K562 (cell line): Measurements from ENCODE around the gene SLC35E3. TPM values are rescaled to one million over a fixed set of nuclear protein-coding genes. Genes with fewer than 3 reads are reported as not detected.

Experiments
- CBX1 ChIP-seq: sonication (generic); IDR thresholded peaks from 2 replicates; pipeline ENCODE4 v1.6.1; 2016; ENCODE audit warnings: antibody characterized with exemption, low read depth, mild to moderate bottlenecking
- CREB1 ChIP-seq, 2 experiments: sonication (generic) in 1 of 2; formaldehyde crosslinking in 1 of 2; IDR thresholded peaks; 2 replicates each; pipeline versions ENCODE4 v1.6.1 to v1.8.0; 2012 to 2022; ENCODE audit warnings: inconsistent platforms in 1 of 2, mild to moderate bottlenecking in 1 of 2, missing genetic modification reagents in 1 of 2, moderate library complexity in 1 of 2
- FOXJ3 ChIP-seq: sonication (generic); formaldehyde crosslinking; IDR thresholded peaks from 2 replicates; pipeline ENCODE4 v1.4.0; 2020; ENCODE audit warnings: mild to moderate bottlenecking, missing genetic modification reagents
- FOXK2 ChIP-seq, 2 experiments: fragments of 450-650 bp; IDR thresholded peaks in 1 of 2; conservative IDR thresholded peaks in 1 of 2; 2 replicates each; pipeline ENCODE4 v1.6.1; 2016; ENCODE audit warnings: low read depth in 2 of 2, mild to moderate bottlenecking in 1 of 2
- GABPB1 ChIP-seq: sonication (generic); formaldehyde crosslinking; IDR thresholded peaks from 2 replicates; pipeline ENCODE4 v1.8.0; 2022; ENCODE audit warnings: mild to moderate bottlenecking, missing genetic modification reagents
- MCM7 ChIP-seq, 2 experiments: fragments of 450-650 bp; IDR thresholded peaks; 2 replicates each; pipeline ENCODE4 v1.6.1; 2016 to 2018
- PHTF2 ChIP-seq: fragments of 250-450 bp; sonication (Bioruptor Pico); IDR thresholded peaks from 2 replicates; pipeline ENCODE4 v1.5.0; 2021; ENCODE audit warnings: mild to moderate bottlenecking
- RCOR1 ChIP-seq, 2 experiments: IDR thresholded peaks; 2 replicates each; pipeline ENCODE4 v1.6.1; 2012; ENCODE audit warnings: low read depth in 2 of 2, low read length in 2 of 2, borderline replicate concordance in 1 of 2, improper control_type of control experiment in 1 of 2
- TAF9B ChIP-seq: fragments of 450-650 bp; IDR thresholded peaks from 2 replicates; pipeline ENCODE4 v1.6.1; 2018; ENCODE audit warnings: mild to moderate bottlenecking; ENCODE audit not compliant: partially characterized antibody
- polyA plus RNA-seq, 8 experiments: library from polyadenylated mRNA; depleted of rRNA in 4 of 8; stranded (reverse) in 5 of 8; unstranded in 3 of 8; fragments of >200 nt; fragmentation: Nextera tagmentation in 2 of 8; fragmentation: Illumina TruSeq in 1 of 8; extraction: Ambion mirVana in 2 of 8; extraction: Trizol in 1 of 8; gene quantifications; 2 replicates each; pipeline versions ENCODE4 v1.2.1 to v1.2.3, GENCODE V29; 2011 to 2014; ENCODE audit warnings: inconsistent platforms in 1 of 8, missing spikeins in 1 of 8
- total RNA-seq, 7 experiments: library from RNA; depleted of rRNA in 6 of 7; stranded (reverse); fragments of >200 nt in 6 of 7; fragmentation: Illumina TruSeq in 2 of 7; extraction: Trizol in 2 of 7; gene quantifications; 2 replicates each; pipeline versions ENCODE4 v1.2.1 to v1.2.3, GENCODE V29; 2011 to 2021; ENCODE audit warnings: low replicate concordance in 1 of 7
- TF ChIP-seq, protein P1 (sequence below), 2 experiments: fragments of 150-350 bp in 1 of 2; IDR thresholded peaks; 2 replicates each; pipeline ENCODE4 v1.6.1; 2012 to 2016; ENCODE audit warnings: low read depth in 2 of 2, low read length in 2 of 2, mild to moderate bottlenecking in 1 of 2, moderate library complexity in 1 of 2
- TF ChIP-seq, protein P2 (sequence below): fragments of 250-450 bp; sonication (Bioruptor Pico); IDR thresholded peaks from 2 replicates; pipeline ENCODE4 v1.4.0; 2020
- TF ChIP-seq, protein P3 (sequence below): sonication (generic); formaldehyde crosslinking; IDR thresholded peaks from 2 replicates; pipeline ENCODE4 v1.9.0; 2022; ENCODE audit warnings: mild to moderate bottlenecking, missing genetic modification reagents
- TF ChIP-seq, protein P4 (sequence below): fragments of 450-650 bp; IDR thresholded peaks from 2 replicates; pipeline ENCODE4 v1.6.1; 2018; ENCODE audit not compliant: partially characterized antibody

The SLC35E3 gene
- total and polyA plus RNA-seq, 9 of the 15 experiments (the other 6 are each of a cell fraction or from before 2014, with no cell fraction given), result 1.2 to 5.9 (median 3.8) TPM

DNA sequence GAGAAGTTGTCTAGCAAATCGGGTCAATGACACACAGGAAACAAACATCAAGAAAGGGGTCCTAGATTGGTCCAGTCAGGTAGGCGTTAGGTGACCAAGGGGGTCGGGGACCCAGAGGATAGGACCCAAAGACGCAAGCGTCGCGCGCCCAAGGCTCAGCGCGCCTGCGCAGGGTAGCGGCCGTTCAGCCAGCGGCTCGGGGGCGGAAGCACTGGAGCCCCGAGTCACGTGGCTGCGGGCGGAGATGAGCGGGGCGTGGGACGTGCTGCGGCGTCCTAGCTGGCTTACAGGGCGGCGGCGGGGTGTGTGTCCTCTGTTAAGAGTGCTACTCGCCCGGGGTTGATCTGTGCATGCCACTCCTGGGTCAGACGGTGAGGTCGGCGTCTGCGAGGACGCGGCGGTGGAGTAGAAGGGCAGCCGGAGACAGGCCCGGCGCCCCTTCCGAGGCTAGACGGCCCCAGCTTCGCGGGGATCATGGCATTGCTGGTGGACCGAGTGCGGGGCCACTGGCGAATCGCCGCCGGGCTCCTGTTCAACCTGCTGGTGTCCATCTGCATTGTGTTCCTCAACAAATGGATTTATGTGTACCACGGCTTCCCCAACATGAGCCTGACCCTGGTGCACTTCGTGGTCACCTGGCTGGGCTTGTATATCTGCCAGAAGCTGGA, at the start of gene SLC35E3 (continued):
- TF ChIP-seq, protein P1, sequence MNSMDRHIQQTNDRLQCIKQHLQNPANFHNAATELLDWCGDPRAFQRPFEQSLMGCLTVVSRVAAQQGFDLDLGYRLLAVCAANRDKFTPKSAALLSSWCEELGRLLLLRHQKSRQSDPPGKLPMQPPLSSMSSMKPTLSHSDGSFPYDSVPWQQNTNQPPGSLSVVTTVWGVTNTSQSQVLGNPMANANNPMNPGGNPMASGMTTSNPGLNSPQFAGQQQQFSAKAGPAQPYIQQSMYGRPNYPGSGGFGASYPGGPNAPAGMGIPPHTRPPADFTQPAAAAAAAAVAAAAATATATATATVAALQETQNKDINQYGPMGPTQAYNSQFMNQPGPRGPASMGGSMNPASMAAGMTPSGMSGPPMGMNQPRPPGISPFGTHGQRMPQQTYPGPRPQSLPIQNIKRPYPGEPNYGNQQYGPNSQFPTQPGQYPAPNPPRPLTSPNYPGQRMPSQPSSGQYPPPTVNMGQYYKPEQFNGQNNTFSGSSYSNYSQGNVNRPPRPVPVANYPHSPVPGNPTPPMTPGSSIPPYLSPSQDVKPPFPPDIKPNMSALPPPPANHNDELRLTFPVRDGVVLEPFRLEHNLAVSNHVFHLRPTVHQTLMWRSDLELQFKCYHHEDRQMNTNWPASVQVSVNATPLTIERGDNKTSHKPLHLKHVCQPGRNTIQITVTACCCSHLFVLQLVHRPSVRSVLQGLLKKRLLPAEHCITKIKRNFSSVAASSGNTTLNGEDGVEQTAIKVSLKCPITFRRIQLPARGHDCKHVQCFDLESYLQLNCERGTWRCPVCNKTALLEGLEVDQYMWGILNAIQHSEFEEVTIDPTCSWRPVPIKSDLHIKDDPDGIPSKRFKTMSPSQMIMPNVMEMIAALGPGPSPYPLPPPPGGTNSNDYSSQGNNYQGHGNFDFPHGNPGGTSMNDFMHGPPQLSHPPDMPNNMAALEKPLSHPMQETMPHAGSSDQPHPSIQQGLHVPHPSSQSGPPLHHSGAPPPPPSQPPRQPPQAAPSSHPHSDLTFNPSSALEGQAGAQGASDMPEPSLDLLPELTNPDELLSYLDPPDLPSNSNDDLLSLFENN (IDR thresholded peaks at IDR 0.05; ENCODE audit: low read depth in 2 of 2, low read length in 2 of 2), result no peak
- TF ChIP-seq GABPB1 (CRISPR knock-in tag), result peak; percentile 99
- TF ChIP-seq, protein P2, sequence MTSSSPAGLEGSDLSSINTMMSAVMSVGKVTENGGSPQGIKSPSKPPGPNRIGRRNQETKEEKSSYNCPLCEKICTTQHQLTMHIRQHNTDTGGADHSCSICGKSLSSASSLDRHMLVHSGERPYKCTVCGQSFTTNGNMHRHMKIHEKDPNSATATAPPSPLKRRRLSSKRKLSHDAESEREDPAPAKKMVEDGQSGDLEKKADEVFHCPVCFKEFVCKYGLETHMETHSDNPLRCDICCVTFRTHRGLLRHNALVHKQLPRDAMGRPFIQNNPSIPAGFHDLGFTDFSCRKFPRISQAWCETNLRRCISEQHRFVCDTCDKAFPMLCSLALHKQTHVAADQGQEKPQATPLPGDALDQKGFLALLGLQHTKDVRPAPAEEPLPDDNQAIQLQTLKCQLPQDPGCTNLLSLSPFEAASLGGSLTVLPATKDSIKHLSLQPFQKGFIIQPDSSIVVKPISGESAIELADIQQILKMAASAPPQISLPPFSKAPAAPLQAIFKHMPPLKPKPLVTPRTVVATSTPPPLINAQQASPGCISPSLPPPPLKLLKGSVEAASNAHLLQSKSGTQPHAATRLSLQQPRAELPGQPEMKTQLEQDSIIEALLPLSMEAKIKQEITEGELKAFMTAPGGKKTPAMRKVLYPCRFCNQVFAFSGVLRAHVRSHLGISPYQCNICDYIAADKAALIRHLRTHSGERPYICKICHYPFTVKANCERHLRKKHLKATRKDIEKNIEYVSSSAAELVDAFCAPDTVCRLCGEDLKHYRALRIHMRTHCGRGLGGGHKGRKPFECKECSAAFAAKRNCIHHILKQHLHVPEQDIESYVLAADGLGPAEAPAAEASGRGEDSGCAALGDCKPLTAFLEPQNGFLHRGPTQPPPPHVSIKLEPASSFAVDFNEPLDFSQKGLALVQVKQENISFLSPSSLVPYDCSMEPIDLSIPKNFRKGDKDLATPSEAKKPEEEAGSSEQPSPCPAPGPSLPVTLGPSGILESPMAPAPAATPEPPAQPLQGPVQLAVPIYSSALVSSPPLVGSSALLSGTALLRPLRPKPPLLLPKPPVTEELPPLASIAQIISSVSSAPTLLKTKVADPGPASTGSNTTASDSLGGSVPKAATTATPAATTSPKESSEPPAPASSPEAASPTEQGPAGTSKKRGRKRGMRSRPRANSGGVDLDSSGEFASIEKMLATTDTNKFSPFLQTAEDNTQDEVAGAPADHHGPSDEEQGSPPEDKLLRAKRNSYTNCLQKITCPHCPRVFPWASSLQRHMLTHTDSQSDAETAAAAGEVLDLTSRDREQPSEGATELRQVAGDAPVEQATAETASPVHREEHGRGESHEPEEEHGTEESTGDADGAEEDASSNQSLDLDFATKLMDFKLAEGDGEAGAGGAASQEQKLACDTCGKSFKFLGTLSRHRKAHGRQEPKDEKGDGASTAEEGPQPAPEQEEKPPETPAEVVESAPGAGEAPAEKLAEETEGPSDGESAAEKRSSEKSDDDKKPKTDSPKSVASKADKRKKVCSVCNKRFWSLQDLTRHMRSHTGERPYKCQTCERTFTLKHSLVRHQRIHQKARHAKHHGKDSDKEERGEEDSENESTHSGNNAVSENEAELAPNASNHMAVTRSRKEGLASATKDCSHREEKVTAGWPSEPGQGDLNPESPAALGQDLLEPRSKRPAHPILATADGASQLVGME (CRISPR knock-in tag), result no peak
- no peak for TF ChIP-seq CBX1
- peak; percentile 82 for TF ChIP-seq CREB1 (IDR thresholded peaks at IDR 0.05)
- TF ChIP-seq CREB1 (CRISPR knock-in tag; IDR thresholded peaks at IDR 0.05), result no peak; the same call in 1 of the 2 replicates
- TF ChIP-seq TAF9B, result peak; percentile 29
- TF ChIP-seq MCM7 (IDR thresholded peaks at IDR 0.05), result no peak
- TF ChIP-seq FOXK2 (conservative IDR thresholded peaks at IDR 0.05 in 1 of 2, IDR thresholded peaks at IDR 0.05 in 1 of 2; ENCODE audit: low read depth in 2 of 2), result peak in 1 of 2 experiments; percentile 37; a peak in 1 of 4 replicates
- no peak for TF ChIP-seq FOXJ3 (CRISPR knock-in tag)
- TF ChIP-seq, protein P3, sequence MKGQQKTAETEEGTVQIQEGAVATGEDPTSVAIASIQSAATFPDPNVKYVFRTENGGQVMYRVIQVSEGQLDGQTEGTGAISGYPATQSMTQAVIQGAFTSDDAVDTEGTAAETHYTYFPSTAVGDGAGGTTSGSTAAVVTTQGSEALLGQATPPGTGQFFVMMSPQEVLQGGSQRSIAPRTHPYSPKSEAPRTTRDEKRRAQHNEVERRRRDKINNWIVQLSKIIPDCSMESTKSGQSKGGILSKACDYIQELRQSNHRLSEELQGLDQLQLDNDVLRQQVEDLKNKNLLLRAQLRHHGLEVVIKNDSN (CRISPR knock-in tag), result peak; percentile 99
- TF ChIP-seq RCOR1 (IDR thresholded peaks at IDR 0.05; ENCODE audit: borderline replicate concordance in 1 of 2, low read depth in 2 of 2, low read length in 2 of 2), result no peak
- TF ChIP-seq, protein P4, sequence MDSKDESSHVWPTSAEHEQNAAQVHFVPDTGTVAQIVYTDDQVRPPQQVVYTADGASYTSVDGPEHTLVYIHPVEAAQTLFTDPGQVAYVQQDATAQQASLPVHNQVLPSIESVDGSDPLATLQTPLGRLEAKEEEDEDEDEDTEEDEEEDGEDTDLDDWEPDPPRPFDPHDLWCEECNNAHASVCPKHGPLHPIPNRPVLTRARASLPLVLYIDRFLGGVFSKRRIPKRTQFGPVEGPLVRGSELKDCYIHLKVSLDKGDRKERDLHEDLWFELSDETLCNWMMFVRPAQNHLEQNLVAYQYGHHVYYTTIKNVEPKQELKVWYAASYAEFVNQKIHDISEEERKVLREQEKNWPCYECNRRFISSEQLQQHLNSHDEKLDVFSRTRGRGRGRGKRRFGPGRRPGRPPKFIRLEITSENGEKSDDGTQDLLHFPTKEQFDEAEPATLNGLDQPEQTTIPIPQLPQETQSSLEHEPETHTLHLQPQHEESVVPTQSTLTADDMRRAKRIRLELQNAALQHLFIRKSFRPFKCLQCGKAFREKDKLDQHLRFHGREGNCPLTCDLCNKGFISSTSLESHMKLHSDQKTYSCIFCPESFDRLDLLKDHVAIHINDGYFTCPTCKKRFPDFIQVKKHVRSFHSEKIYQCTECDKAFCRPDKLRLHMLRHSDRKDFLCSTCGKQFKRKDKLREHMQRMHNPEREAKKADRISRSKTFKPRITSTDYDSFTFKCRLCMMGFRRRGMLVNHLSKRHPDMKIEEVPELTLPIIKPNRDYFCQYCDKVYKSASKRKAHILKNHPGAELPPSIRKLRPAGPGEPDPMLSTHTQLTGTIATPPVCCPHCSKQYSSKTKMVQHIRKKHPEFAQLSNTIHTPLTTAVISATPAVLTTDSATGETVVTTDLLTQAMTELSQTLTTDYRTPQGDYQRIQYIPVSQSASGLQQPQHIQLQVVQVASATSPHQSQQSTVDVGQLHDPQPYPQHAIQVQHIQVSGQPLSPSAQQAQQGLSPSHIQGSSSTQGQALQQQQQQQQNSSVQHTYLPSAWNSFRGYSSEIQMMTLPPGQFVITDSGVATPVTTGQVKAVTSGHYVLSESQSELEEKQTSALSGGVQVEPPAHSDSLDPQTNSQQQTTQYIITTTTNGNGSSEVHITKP, result no peak
- no peak for TF ChIP-seq PHTF2 (CRISPR knock-in tag)
